ENCODE measurements around the gene ST3GAL6. TPM values are rescaled to one million over a fixed set of nuclear protein-coding genes. Genes with fewer than 3 reads are reported as not detected.

Gene ST3GAL6
- total and polyA plus RNA-seq, 2 donors (not counting 3 experiments of a cell fraction or from before 2014, with no cell fraction given) = 13.2 to 35.9 TPM

DNA sequence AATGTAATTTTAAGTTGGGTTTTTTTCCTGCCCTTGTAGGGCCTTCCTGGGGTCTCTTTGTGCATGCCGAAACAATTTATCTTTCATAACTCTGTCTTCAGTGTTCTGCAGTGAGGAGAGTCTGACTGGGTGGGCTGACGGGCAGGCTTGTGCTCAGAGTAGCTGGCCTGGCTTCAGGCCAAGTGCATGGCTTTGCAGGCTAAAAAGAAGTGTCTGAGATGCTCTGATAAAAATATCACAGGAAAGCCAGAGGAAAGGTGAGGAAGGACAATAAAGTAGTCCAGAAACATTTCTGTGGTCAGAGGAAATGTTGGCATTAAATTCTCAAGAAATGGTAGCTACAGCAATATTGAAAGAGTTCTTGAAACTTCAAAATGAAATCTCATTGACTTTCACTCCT lies 25.5 kb downstream of the ST3GAL6 start:
- H3K9me1 ChIP-seq (replicated peaks; ENCODE audit: control insufficient read depth, extremely low read depth, insufficient read depth, low read length) = no peaks in the 10 kb centered on the region
- H3K27ac ChIP-seq (ENCODE audit: insufficient read depth, low read depth, low read length) = no peak overlapping the region
- no peak overlapping the region for H2AFZ ChIP-seq (ENCODE audit: low read depth, low read length)
- no peaks in the 10 kb centered on the region for H3K9me3 ChIP-seq (replicated peaks; ENCODE audit: control insufficient read depth, insufficient read depth, low read length)
- dilution Hi-C loops (cut with MboI; ENCODE audit: extremely low pct_ligation_motif_present, low sequenced_read_pairs) (no loop called here), intact Hi-C loops (cut with micrococcal nuclease) (no loop called here)
- no peak overlapping the region for H3K4me2 ChIP-seq (ENCODE audit: insufficient read depth, low read length)
- H3K4me3 ChIP-seq (replicated peaks in 1 of 3; ENCODE audit: insufficient read depth in 1 of 3, low read depth in 1 of 3, low read length in 3 of 3) = no peak overlapping the region
- peak; percentile 74 for DNase-seq (ENCODE audit: low read depth, low spot score)
- peaks cover 20% of the 10 kb centered on the region for H3K4me1 ChIP-seq (ENCODE audit: control insufficient read depth, extremely low read depth, insufficient read depth, low read length)
- no peaks in the 10 kb centered on the region for H3K79me2 ChIP-seq (ENCODE audit: control insufficient read depth, insufficient read depth, low read length)
- CTCF ChIA-PET = interaction anchor here (0.9 to 2.0 kb wide), 2 partner anchors 184 to 193 kb away, joined by 3 to 7 read pairs; no protein-coding TSS in a partner anchor
- H3K27me3 ChIP-seq (ENCODE audit: control insufficient read depth in 2 of 2, insufficient read depth in 2 of 2, low read length in 2 of 2) = no peaks in the 10 kb centered on the region
- no peaks in the 10 kb centered on the region for H4K20me1 ChIP-seq (replicated peaks; ENCODE audit: control insufficient read depth, extremely low read depth, insufficient read depth, low read length)
- TF ChIP-seq POLR2AphosphoS5 (IDR thresholded peaks at IDR 0.05; ENCODE audit: insufficient read depth, low read depth, low read length) (no peak), MYC (IDR thresholded peaks at IDR 0.05; ENCODE audit: low read depth, low read length) (no peak), GATA2 (IDR thresholded peaks at IDR 0.05; ENCODE audit: insufficient read depth, insufficient read length, low read depth, low read length) (no peak), FOS (IDR thresholded peaks at IDR 0.05; ENCODE audit: borderline replicate concordance, insufficient read depth, low read length) (no peak), POLR2A (IDR thresholded peaks at IDR 0.05; ENCODE audit: low read depth, low read length) (no peak), EZH2 (IDR thresholded peaks at IDR 0.05; ENCODE audit: borderline replicate concordance, low read depth, low read length, severe bottlenecking) (no peak), JUN (IDR thresholded peaks at IDR 0.05; ENCODE audit: borderline replicate concordance, insufficient read depth, insufficient read length, low read depth) (no peak)
- TF ChIP-seq, protein P1, sequence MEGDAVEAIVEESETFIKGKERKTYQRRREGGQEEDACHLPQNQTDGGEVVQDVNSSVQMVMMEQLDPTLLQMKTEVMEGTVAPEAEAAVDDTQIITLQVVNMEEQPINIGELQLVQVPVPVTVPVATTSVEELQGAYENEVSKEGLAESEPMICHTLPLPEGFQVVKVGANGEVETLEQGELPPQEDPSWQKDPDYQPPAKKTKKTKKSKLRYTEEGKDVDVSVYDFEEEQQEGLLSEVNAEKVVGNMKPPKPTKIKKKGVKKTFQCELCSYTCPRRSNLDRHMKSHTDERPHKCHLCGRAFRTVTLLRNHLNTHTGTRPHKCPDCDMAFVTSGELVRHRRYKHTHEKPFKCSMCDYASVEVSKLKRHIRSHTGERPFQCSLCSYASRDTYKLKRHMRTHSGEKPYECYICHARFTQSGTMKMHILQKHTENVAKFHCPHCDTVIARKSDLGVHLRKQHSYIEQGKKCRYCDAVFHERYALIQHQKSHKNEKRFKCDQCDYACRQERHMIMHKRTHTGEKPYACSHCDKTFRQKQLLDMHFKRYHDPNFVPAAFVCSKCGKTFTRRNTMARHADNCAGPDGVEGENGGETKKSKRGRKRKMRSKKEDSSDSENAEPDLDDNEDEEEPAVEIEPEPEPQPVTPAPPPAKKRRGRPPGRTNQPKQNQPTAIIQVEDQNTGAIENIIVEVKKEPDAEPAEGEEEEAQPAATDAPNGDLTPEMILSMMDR (IDR thresholded peaks at IDR 0.05; ENCODE audit: extremely low read depth in 1 of 2, insufficient read depth in 1 of 2, low read depth in 1 of 2, low read length in 2 of 2) = no peak
- TF ChIP-seq, protein P2, sequence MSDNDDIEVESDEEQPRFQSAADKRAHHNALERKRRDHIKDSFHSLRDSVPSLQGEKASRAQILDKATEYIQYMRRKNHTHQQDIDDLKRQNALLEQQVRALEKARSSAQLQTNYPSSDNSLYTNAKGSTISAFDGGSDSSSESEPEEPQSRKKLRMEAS (IDR thresholded peaks at IDR 0.05; ENCODE audit: insufficient read depth, insufficient read length) = no peak
- POLR2A ChIA-PET = no interaction called here
- BruUV-seq (replicated peaks) = no TSS peak
- no peak for FAIRE-seq
- no peak overlapping the region for H3K9ac ChIP-seq (replicated peaks; ENCODE audit: extremely low read depth, insufficient read depth, low read length)
- H3K36me3 ChIP-seq (ENCODE audit: control insufficient read depth in 2 of 2, extremely low read depth in 1 of 2, insufficient read depth in 2 of 2, low read length in 2 of 2) = peaks cover 0 to 15% of the 10 kb centered on the region in 2 experiments

Measured in endothelial cell of umbilical vein (primary cell).